GM12872 (cell line): ENCODE measurements around the gene ABO.

Source experiments
- CTCF ChIP-seq: IDR thresholded peaks from 3 replicates; pipeline ENCODE4 v1.5.1; 2011; ENCODE audit warnings: low read depth, mild to moderate bottlenecking, low read length, moderate library complexity; ENCODE audit not compliant: insufficient read depth

The ABO gene

GRCh38 chr9:133239533-133240090, 35.4 kb downstream of the ABO start:
- TF ChIP-seq CTCF, result no peak

- peak; percentile 73 for TF ChIP-seq CTCF
Measured at GRCh38 chr9:133238851-133239532, 36.0 kb downstream of the ABO start.

- TF ChIP-seq CTCF, result no peak
Measured at GRCh38 chr9:133238272-133238850, 36.6 kb downstream of the ABO start.

GRCh38 chr9:133237035-133237731, 37.8 kb downstream of the ABO start:
- TF ChIP-seq CTCF, result no peak

- TF ChIP-seq CTCF, result no peak
Measured at GRCh38 chr9:133235549-133236222, 39.3 kb downstream of the ABO start.

GRCh38 chr9:133234577-133235322, 40.3 kb downstream of the ABO start:
- no peak for TF ChIP-seq CTCF
